NCI-H2029 (cell line): ENCODE data around the gene CNNM3.
A peak's percentile ranks its signal among the peaks of the same experiment; 100 is the strongest.
"Not testable (repeated sequence)": the region's sequence is repeated elsewhere in the genome, so short reads cannot be mapped to it uniquely, and the experiment has no call there.

ENCODE experiments used
- DNase-seq: peaks from one replicate; lab custom pipeline; 2025; lab: John Stamatoyannopoulos, UW

CNNM3 gene

GRCh38 chr2:96839875-96840850 lies 24.1 kb downstream of the CNNM3 start:
- DNase-seq = no peak

- DNase-seq = no peak
Observed at GRCh38 chr2:96841701-96842495, 25.8 kb downstream of the CNNM3 start.

GRCh38 chr2:96842600-96842999 lies 26.5 kb downstream of the CNNM3 start:
- no peak for DNase-seq

GRCh38 chr2:96843538-96844268 lies 27.6 kb downstream of the CNNM3 start, which contains the start of gene ANKRD23:
Gene ANKRD23, minus strand, starts transcription at chr2:96844021. Its CDS starts 29 bp downstream, at chr2:96843992.
- DNase-seq = no peak

GRCh38 chr2:96844405-96844808 lies 28.3 kb downstream of the CNNM3 start:
- no peak for DNase-seq

GRCh38 chr2:96846825-96847224 lies 30.8 kb downstream of the CNNM3 start:
- DNase-seq = no peak

GRCh38 chr2:96847586-96847985 lies 31.5 kb downstream of the CNNM3 start:
- DNase-seq = no peak

- no peak for DNase-seq
Observed at GRCh38 chr2:96848264-96848663, 32.2 kb downstream of the CNNM3 start.

- no peak for DNase-seq
Observed at GRCh38 chr2:96852667-96853066, 36.6 kb downstream of the CNNM3 start.

GRCh38 chr2:96853321-96853720 lies 37.3 kb downstream of the CNNM3 start:
- DNase-seq = no peak

- peak; percentile 33 for DNase-seq
Observed at GRCh38 chr2:96856776-96857666, 41.0 kb downstream of the CNNM3 start.

- DNase-seq = peak; percentile 97
Observed at GRCh38 chr2:96857667-96858372, 41.8 kb downstream of the CNNM3 start, which contains the start of gene ANKRD39. Gene ANKRD39, minus strand, starts transcription at chr2:96858016. Its CDS starts 29 bp downstream, at chr2:96857987.

- no peak for DNase-seq
Observed at GRCh38 chr2:96859099-96859649, 43.1 kb downstream of the CNNM3 start.

GRCh38 chr2:96859681-96860064 lies 43.6 kb downstream of the CNNM3 start:
- no peak for DNase-seq

- DNase-seq = no peak
Observed at GRCh38 chr2:96860065-96861029, 44.3 kb downstream of the CNNM3 start.

- no peak for DNase-seq
Observed at GRCh38 chr2:96861074-96861473, 45.0 kb downstream of the CNNM3 start.

GRCh38 chr2:96863056-96863455 lies 47.0 kb downstream of the CNNM3 start:
- DNase-seq = not testable (repeated sequence)

GRCh38 chr2:96863575-96864342 lies 47.7 kb downstream of the CNNM3 start:
- no peak for DNase-seq
